GM12878 (cell line): ENCODE results near the gene MMP11. TPM values are rescaled to one million over a fixed set of nuclear protein-coding genes. Genes with fewer than 3 reads are reported as not detected.

Experiments
- BCL11A ChIP-seq: IDR thresholded peaks from 2 replicates; pipeline ENCODE4 v1.6.1; 2011; ENCODE audit warnings: low read depth, low read length
- CEBPB ChIP-seq, 2 experiments: fragments of 150-350 bp in 1 of 2; IDR thresholded peaks; 2 replicates each; pipeline ENCODE4 v1.6.1; 2012 to 2014; ENCODE audit warnings: low read depth in 2 of 2, low read length in 2 of 2, borderline replicate concordance in 1 of 2, inconsistent platforms in 1 of 2
- CREB1 ChIP-seq: IDR thresholded peaks from 2 replicates; pipeline ENCODE4 v1.6.1; 2012; ENCODE audit warnings: low read depth, mild to moderate bottlenecking, inconsistent platforms
- IKZF1 ChIP-seq: fragments of 450-650 bp; conservative IDR thresholded peaks from 2 replicates; pipeline ENCODE4 v1.6.1; 2017; ENCODE audit warnings: antibody characterized with exemption, mild to moderate bottlenecking
- KAT2A ChIP-seq: conservative IDR thresholded peaks from 2 replicates; pipeline ENCODE4 v1.6.1; 2011; ENCODE audit warnings: low read depth, low read length; ENCODE audit not compliant: control insufficient read depth
- USF2 ChIP-seq: IDR thresholded peaks from 2 replicates; pipeline ENCODE4 v1.6.1; 2011; ENCODE audit warnings: low read depth, low read length, improper control_type of control experiment, borderline replicate concordance
- polyA plus RNA-seq, 11 experiments: library from polyadenylated mRNA; depleted of rRNA in 4 of 11; unstranded in 6 of 11; stranded (reverse) in 5 of 11; fragments of >200 nt; fragmentation: Nextera tagmentation in 4 of 11; fragmentation: Illumina TruSeq in 1 of 11; extraction: Ambion mirVana in 4 of 11; extraction: Trizol in 1 of 11; gene quantifications; 1 replicate in 1 of 11; 2 replicates in 10 of 11; pipeline versions ENCODE4 v1.2.1 to v1.2.3, GENCODE V29; 2011 to 2016; ENCODE audit warnings: inconsistent platforms in 2 of 11, missing spikeins in 2 of 11, low read depth in 1 of 11
- total RNA-seq, 4 experiments: library from RNA; depleted of rRNA in 3 of 4; stranded (reverse); fragments of >200 nt in 3 of 4; fragmentation: Illumina TruSeq in 1 of 4; extraction: Trizol in 1 of 4; gene quantifications; 2 replicates each; pipeline versions ENCODE4 v1.2.1 to v1.2.3, GENCODE V29; 2013 to 2021
- TF ChIP-seq, protein P1 (sequence below): IDR thresholded peaks from 2 replicates; pipeline ENCODE4 v1.6.1; 2011; ENCODE audit warnings: mild to moderate bottlenecking, low read depth, low read length, moderate library complexity; ENCODE audit not compliant: insufficient replicate concordance

MMP11 gene
- total and polyA plus RNA-seq, 10 of the 15 experiments (the other 5 are each of a cell fraction or from before 2014, with no cell fraction given): 0.03 to 1.1 (median 0.31) TPM; not detected in 2

GRCh38 chr22:23763954-23764353 is 8.7 kb upstream of the MMP11 start (continued):
- no peak for TF ChIP-seq BCL11A
- TF ChIP-seq, protein P1, sequence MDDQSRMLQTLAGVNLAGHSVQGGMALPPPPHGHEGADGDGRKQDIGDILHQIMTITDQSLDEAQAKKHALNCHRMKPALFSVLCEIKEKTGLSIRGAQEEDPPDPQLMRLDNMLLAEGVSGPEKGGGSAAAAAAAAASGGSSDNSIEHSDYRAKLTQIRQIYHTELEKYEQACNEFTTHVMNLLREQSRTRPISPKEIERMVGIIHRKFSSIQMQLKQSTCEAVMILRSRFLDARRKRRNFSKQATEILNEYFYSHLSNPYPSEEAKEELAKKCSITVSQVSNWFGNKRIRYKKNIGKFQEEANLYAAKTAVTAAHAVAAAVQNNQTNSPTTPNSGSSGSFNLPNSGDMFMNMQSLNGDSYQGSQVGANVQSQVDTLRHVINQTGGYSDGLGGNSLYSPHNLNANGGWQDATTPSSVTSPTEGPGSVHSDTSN: no peak
- TF ChIP-seq KAT2A: no peak
- no peak for TF ChIP-seq USF2
- TF ChIP-seq IKZF1: 0 out of 2 replicates have a peak, but pooled peaks have one; percentile 10
- no peak for TF ChIP-seq CEBPB (IDR thresholded peaks at IDR 0.05; ENCODE audit: borderline replicate concordance in 1 of 2, low read depth in 2 of 2, low read length in 2 of 2)
- TF ChIP-seq CREB1: no peak
